ENCODE results near the gene MT1X. TPM values are rescaled to one million over a fixed set of nuclear protein-coding genes. Genes with fewer than 3 reads are reported as not detected.

MT1X gene
- total and polyA plus RNA-seq, 2 of the 13 experiments (the other 11 are each of a cell fraction or from before 2014, with no cell fraction given), result 19.7 to 288 TPM

DNA sequence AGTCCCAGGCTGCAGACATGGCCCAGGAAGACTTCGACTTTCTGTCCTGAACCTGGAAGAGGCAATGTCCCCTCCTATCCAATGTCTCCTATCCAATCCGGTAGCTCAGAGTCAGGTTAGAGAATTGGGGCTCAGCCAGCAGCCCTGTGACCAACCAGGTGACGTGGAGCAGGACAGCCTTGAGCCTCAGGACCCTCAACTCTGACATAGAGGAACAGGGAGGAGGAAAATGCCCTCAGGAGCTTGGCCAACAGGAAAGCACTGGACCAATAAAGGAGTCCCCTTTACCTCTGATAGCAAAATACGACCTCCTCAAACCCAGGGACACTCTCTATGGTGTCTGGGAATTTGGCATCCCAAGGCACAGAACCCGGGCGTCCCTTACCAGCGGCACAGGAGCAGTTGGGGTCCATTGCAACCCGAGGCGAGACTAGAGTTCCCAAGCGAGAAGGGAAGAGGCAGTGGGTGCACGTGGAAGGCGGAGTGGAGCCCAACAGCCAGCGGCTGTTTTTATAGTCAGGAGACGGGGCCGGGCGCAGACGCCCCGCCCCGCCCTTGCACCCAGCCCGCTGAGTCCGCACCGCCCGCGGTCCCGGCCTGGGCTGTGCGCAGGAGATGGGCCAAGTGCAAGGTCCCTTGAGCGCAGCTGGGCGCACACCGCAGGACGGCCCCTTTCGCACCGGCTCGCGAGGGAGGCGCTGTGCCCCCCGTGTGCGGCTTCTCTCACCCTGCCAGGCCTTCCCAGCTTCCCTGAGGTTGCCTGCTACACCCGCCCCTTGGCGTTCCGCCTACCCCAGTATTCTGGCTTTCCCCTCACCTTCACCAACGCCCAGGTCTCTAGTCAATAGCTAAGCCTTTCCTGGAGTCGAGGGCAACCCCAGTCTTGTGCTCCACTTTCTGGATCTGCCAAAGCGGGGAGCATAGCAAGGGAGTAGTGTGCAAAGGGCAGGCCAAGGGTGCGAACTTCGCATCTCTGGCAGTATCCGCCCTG is 14.4 kb upstream of the MT1X start, which contains the start of gene MT1G (continued):
- TF ChIP-seq, protein P1, sequence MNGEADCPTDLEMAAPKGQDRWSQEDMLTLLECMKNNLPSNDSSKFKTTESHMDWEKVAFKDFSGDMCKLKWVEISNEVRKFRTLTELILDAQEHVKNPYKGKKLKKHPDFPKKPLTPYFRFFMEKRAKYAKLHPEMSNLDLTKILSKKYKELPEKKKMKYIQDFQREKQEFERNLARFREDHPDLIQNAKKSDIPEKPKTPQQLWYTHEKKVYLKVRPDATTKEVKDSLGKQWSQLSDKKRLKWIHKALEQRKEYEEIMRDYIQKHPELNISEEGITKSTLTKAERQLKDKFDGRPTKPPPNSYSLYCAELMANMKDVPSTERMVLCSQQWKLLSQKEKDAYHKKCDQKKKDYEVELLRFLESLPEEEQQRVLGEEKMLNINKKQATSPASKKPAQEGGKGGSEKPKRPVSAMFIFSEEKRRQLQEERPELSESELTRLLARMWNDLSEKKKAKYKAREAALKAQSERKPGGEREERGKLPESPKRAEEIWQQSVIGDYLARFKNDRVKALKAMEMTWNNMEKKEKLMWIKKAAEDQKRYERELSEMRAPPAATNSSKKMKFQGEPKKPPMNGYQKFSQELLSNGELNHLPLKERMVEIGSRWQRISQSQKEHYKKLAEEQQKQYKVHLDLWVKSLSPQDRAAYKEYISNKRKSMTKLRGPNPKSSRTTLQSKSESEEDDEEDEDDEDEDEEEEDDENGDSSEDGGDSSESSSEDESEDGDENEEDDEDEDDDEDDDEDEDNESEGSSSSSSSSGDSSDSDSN (CRISPR knock-in tag; IDR thresholded peaks at IDR 0.05), result peak; percentile 79
- TF ChIP-seq ZNF17 (CRISPR knock-in tag; IDR thresholded peaks at IDR 0.05) (no peak), RELA (CRISPR knock-in tag; IDR thresholded peaks at IDR 0.05) (no peak), SP140L (CRISPR knock-in tag; IDR thresholded peaks at IDR 0.05; ENCODE audit: borderline replicate concordance) (no peak), ZFP90 (CRISPR knock-in tag; IDR thresholded peaks at IDR 0.05; ENCODE audit: borderline replicate concordance) (peak; percentile 63; the same call in 1 of the 2 replicates), ZNF564 (CRISPR knock-in tag; IDR thresholded peaks at IDR 0.05) (no peak), CAMTA2 (CRISPR knock-in tag; IDR thresholded peaks at IDR 0.05; ENCODE audit: borderline replicate concordance) (no peak), KLF15 (CRISPR knock-in tag; IDR thresholded peaks at IDR 0.05; ENCODE audit: borderline replicate concordance) (no peak), ZNF543 (CRISPR knock-in tag; IDR thresholded peaks at IDR 0.05) (no peak), ETV5 (CRISPR knock-in tag; IDR thresholded peaks at IDR 0.05; ENCODE audit: borderline replicate concordance) (0 out of 2 replicates have a peak, but pooled peaks have one; percentile 25), RFX5 (IDR thresholded peaks at IDR 0.05; ENCODE audit: low read depth, low read length) (no peak), ATF7 (IDR thresholded peaks at IDR 0.05) (no peak), ATF7 (CRISPR knock-in tag; IDR thresholded peaks at IDR 0.05) (no peak), ARNTL (CRISPR knock-in tag; IDR thresholded peaks at IDR 0.05) (no peak), NFIC (IDR thresholded peaks at IDR 0.05; ENCODE audit: low read length) (no peak), HIVEP1 (CRISPR knock-in tag; IDR thresholded peaks at IDR 0.05) (no peak), ETV6 (CRISPR knock-in tag; conservative IDR thresholded peaks at IDR 0.05) (no peak), ARID2 (CRISPR knock-in tag; IDR thresholded peaks at IDR 0.05; ENCODE audit: borderline replicate concordance) (no peak), ZSCAN31 (CRISPR knock-in tag; IDR thresholded peaks at IDR 0.05; ENCODE audit: low read depth) (no peak), ZNF720 (CRISPR knock-in tag; IDR thresholded peaks at IDR 0.05) (no peak), CBX2 (IDR thresholded peaks at IDR 0.05; ENCODE audit: low read depth, low read length) (no peak), CBX2 (CRISPR knock-in tag; IDR thresholded peaks at IDR 0.05; ENCODE audit: low read depth) (no peak), ZNF547 (CRISPR knock-in tag; IDR thresholded peaks at IDR 0.05) (peak; percentile 69; the same call in 1 of the 2 replicates), ZNF619 (CRISPR knock-in tag; IDR thresholded peaks at IDR 0.05) (0 out of 2 replicates have a peak, but pooled peaks have one; percentile 69), MEIS2 (CRISPR knock-in tag; IDR thresholded peaks at IDR 0.05) (no peak; the same call in 1 of the 2 replicates), MZF1 (CRISPR knock-in tag; IDR thresholded peaks at IDR 0.05; ENCODE audit: borderline replicate concordance) (no peak)
- TF ChIP-seq, protein P2, sequence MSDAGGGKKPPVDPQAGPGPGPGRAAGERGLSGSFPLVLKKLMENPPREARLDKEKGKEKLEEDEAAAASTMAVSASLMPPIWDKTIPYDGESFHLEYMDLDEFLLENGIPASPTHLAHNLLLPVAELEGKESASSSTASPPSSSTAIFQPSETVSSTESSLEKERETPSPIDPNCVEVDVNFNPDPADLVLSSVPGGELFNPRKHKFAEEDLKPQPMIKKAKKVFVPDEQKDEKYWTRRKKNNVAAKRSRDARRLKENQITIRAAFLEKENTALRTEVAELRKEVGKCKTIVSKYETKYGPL (CRISPR knock-in tag; IDR thresholded peaks at IDR 0.05), result no peak
- TF ChIP-seq, protein P3, sequence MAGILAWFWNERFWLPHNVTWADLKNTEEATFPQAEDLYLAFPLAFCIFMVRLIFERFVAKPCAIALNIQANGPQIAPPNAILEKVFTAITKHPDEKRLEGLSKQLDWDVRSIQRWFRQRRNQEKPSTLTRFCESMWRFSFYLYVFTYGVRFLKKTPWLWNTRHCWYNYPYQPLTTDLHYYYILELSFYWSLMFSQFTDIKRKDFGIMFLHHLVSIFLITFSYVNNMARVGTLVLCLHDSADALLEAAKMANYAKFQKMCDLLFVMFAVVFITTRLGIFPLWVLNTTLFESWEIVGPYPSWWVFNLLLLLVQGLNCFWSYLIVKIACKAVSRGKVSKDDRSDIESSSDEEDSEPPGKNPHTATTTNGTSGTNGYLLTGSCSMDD (CRISPR knock-in tag; IDR thresholded peaks at IDR 0.05), result no peak

All from HepG2 (cell line).